Measurements from ENCODE around the gene PGBD5.

The PGBD5 gene

GRCh38 chr1:230394134-230394533 is 32.0 kb downstream of the PGBD5 start:
- no peak for DNase-seq

GRCh38 chr1:230393722-230394121 is 32.4 kb downstream of the PGBD5 start:
- no peak for DNase-seq

- DNase-seq = no peak
Measured at GRCh38 chr1:230392920-230393521, 33.1 kb downstream of the PGBD5 start.

- no peak for DNase-seq
Measured at GRCh38 chr1:230392536-230392909, 33.6 kb downstream of the PGBD5 start.

- DNase-seq = no peak
Measured at GRCh38 chr1:230391776-230392535, 34.2 kb downstream of the PGBD5 start.

- no peak for DNase-seq
Measured at GRCh38 chr1:230390371-230390770, 35.8 kb downstream of the PGBD5 start.

GRCh38 chr1:230387876-230388275 is 38.3 kb downstream of the PGBD5 start:
- no peak for DNase-seq

GRCh38 chr1:230387296-230387695 is 38.8 kb downstream of the PGBD5 start:
- DNase-seq = no peak

GRCh38 chr1:230386637-230387262 is 39.4 kb downstream of the PGBD5 start:
- no peak for DNase-seq

GRCh38 chr1:230385930-230386329 is 40.2 kb downstream of the PGBD5 start:
- DNase-seq = no peak

- no peak for DNase-seq
Measured at GRCh38 chr1:230385158-230385450, 41.0 kb downstream of the PGBD5 start.

GRCh38 chr1:230384380-230385157 is 41.6 kb downstream of the PGBD5 start:
- no peak for DNase-seq

GRCh38 chr1:230383425-230383824 is 42.7 kb downstream of the PGBD5 start:
- DNase-seq = no peak

GRCh38 chr1:230382001-230382491 is 44.1 kb downstream of the PGBD5 start:
- no peak for DNase-seq

GRCh38 chr1:230381585-230381984 is 44.5 kb downstream of the PGBD5 start:
- no peak for DNase-seq

GRCh38 chr1:230381049-230381467 is 45.1 kb downstream of the PGBD5 start:
- DNase-seq = no peak

- no peak for DNase-seq
Measured at GRCh38 chr1:230379928-230380327, 46.2 kb downstream of the PGBD5 start.

GRCh38 chr1:230379462-230379861 is 46.7 kb downstream of the PGBD5 start:
- DNase-seq = no peak

- no peak for DNase-seq
Measured at GRCh38 chr1:230377851-230378250, 48.3 kb downstream of the PGBD5 start.

GRCh38 chr1:230377324-230377723 is 48.8 kb downstream of the PGBD5 start:
- no peak for DNase-seq

GRCh38 chr1:230376296-230376695 is 49.8 kb downstream of the PGBD5 start:
- no peak for DNase-seq

GRCh38 chr1:230375780-230376179 is 50.4 kb downstream of the PGBD5 start:
- DNase-seq = peak; percentile 76

- DNase-seq = no peak
Measured at GRCh38 chr1:230375147-230375546, 51.0 kb downstream of the PGBD5 start.
